Erythroblast (primary cell): ENCODE data around the gene NDUFA11.

Source experiments
- GATA1 ChIP-seq: IDR thresholded peaks from 2 replicates; pipeline ENCODE4 v1.6.1; 2011; ENCODE audit warnings: low read depth, mild to moderate bottlenecking, control low read depth, low read length, moderate library complexity
- POLR2A ChIP-seq: IDR thresholded peaks from 2 replicates; pipeline ENCODE4 v1.6.1; 2011; ENCODE audit warnings: mild to moderate bottlenecking, low read length

DNA sequence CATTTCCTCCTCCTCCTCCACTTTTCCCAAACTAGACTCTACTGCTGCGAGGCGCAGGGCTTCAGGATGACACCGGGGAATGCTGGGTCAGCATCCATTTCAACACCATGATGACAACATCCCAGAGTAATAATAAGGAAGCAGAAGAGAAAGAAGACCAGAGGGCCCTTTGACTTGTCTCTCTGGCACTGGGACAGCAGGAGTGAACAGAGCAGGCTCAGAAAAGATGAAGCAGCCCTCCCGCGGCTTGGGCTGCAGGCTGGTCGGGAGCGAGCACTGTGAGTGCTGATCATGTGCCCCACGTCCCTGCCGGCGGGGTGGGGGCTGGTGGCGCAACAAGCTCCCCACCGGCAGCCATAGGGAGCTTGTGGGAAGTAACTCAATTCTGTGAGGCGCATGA is 43.8 kb upstream of the NDUFA11 start:
- no peak for TF ChIP-seq POLR2A
- no peak for TF ChIP-seq GATA1
